ENCODE data around the gene C14orf180. TPM values are rescaled to one million over a fixed set of nuclear protein-coding genes. Genes with fewer than 3 reads are reported as not detected.

Gene C14orf180
- total RNA-seq, 2 experiments from 2014 or later: not detected

DNA sequence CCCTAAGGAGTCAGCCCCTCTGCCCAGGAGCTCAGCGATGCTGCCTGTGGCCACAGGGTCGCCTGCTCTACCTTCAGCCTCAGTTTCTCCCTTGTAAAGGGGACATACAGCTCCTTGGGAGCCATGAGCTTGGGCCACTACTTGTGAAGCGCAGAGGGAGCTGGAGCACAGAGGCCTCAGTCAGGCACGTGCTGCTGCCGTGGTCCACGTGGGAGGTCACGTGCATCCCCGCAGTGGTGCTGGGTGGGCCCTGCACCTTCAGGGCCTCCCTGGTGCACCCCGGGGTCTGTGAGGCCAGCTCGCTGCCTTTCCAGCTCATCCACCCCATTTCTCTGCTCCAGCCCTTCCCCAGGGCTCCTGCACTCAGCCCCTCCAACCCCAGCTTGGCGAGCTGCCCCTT is 10.9 kb upstream of the C14orf180 start:
- no peak overlapping the region for H3K4me3 Mint-ChIP-seq
- no peaks in the 10 kb centered on the region for H3K36me3 Mint-ChIP-seq (ENCODE audit: low read depth)
- peaks cover 2% of the 10 kb centered on the region for H3K4me1 Mint-ChIP-seq (ENCODE audit: low read depth)
- ATAC-seq: no peak
- ChIA-PET CTCF (no interaction called here), POLR2A (no interaction called here)
- no peak for DNase-seq
- no peak overlapping the region for H3K27ac Mint-ChIP-seq
- H3K27me3 Mint-ChIP-seq (ENCODE audit: low read depth): no peaks in the 10 kb centered on the region
- H3K9me3 Mint-ChIP-seq (ENCODE audit: insufficient read depth): no peaks in the 10 kb centered on the region

DNA sequence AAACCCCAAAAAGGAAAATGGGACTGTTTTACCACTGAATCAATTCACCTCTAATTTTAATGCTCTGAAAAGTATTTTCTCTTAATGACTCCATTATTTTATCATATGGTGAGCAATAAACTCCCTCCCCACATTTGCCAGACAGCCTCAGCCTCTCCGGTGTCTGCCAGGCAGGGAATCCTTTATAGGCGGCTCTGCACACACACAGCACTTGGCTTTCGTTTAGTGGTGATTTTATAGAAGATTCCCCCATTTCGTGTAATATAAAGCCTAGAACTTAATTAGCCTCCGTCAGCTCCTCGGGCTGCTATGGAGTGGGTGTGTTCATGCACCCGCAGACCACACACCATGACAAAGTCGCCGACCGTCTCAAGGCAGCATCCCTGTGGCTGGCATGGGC is 10.1 kb upstream of the C14orf180 start:
- DNase-seq: no peak
- POLR2A ChIA-PET: no interaction called here

DNA sequence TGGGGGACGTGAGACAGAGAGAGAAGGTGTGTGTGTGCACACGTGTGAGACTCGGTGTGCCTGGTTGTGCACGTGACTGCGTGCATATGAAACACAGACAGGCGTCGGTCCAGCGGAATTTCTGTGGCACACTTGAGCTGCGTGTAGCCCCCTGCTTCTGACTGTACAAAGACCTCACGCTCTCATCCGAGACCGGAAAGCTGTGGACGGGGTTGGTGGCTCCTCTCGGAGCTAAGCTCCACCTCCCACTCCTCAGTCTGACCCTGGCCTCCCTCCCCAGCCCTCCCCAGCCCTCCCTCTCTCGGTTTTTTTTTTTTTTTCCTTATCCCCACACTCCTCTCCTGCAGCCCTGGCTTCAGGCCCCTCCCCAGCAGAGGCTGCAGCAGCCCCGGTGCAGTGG is 8.3 kb upstream of the C14orf180 start:
- Mint-ChIP-seq H3K27ac (no peak overlapping the region), H3K36me3 (ENCODE audit: low read depth) (no peaks in the 10 kb centered on the region), H3K4me3 (no peak overlapping the region), H3K27me3 (ENCODE audit: low read depth) (no peaks in the 10 kb centered on the region), H3K4me1 (ENCODE audit: low read depth) (no peaks in the 10 kb centered on the region), H3K9me3 (ENCODE audit: insufficient read depth) (no peaks in the 10 kb centered on the region)
- DNase-seq (no peak), ATAC-seq (no peak)
- CTCF ChIA-PET: no interaction called here
- POLR2A ChIA-PET: interaction anchor here (0.6 kb wide), 1 partner anchor 9 kb away, joined by 3 read pairs; no protein-coding TSS in a partner anchor

More for the DNA sequence above, 10.1 kb upstream of the C14orf180 start:
- CTCF ChIA-PET: no interaction called here
- Mint-ChIP-seq H3K36me3 (ENCODE audit: low read depth) (no peaks in the 10 kb centered on the region), H3K27ac (no peak overlapping the region), H3K4me3 (no peak overlapping the region), H3K27me3 (ENCODE audit: low read depth) (no peaks in the 10 kb centered on the region), H3K9me3 (ENCODE audit: insufficient read depth) (no peaks in the 10 kb centered on the region), H3K4me1 (ENCODE audit: low read depth) (no peaks in the 10 kb centered on the region)
- no peak for ATAC-seq

DNA sequence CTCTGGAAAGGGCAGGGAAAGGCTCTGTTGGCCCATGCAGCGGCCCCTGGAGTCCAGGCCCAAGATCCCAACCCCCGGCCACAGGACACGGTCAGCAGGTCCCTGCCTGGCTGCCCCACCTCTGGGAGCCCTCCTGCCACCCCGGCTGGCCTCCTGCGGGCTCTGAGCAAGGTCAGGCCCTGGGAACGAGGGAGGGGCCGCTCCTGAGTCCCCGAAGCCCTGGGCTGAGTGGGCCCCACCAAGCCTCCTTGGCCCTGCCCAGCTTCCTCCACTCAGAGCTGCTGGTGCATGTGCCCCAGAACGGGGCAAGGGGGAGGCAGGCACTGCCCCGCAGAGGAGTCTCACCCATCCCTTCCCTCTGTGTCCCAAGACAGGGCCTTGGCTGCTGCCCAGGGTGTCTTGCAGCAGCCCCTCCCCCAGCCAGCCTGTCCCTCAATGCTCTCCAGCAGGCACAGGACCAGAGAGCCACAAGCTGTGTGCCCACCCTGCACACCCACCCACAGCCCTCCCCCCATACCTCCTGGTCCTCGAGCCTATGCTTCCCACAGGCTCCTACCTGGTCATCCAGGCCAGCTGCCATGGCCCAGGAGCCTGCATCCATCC is 7.4 kb upstream of the C14orf180 start:
- H3K27ac Mint-ChIP-seq: no peak overlapping the region

DNA sequence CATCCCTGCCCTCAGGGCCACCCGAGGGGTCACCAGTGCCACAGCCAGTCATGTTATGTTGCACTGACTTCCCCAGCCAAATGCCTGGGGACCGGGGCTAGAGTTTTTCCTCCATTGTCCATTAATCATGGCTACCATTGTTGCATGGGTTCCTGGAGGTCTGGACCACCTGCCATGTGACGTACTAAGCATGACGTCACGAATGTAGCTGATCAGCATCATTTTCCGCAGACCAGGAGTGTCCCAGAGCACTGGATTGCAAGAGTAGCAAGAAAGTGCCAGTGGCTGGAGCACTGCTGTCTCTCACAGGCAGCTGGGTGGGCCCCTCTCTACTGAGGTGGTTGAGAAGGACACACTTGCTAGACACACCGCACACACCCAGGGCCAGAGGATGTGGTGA is 6.9 kb upstream of the C14orf180 start:
- no peak overlapping the region for H3K4me3 Mint-ChIP-seq
- no peaks in the 10 kb centered on the region for H3K4me1 Mint-ChIP-seq (ENCODE audit: low read depth)
- H3K27ac Mint-ChIP-seq: no peak overlapping the region
- H3K9me3 Mint-ChIP-seq (ENCODE audit: insufficient read depth): no peaks in the 10 kb centered on the region
- DNase-seq: no peak
- CTCF ChIA-PET: no interaction called here
- no peaks in the 10 kb centered on the region for H3K27me3 Mint-ChIP-seq (ENCODE audit: low read depth)
- H3K36me3 Mint-ChIP-seq (ENCODE audit: low read depth): no peaks in the 10 kb centered on the region
- ATAC-seq: no peak
- POLR2A ChIA-PET: no interaction called here

More for the DNA sequence above, 7.4 kb upstream of the C14orf180 start:
- ChIA-PET CTCF (no interaction called here), POLR2A (no interaction called here)
- no peaks in the 10 kb centered on the region for H3K27me3 Mint-ChIP-seq (ENCODE audit: low read depth)
- no peaks in the 10 kb centered on the region for H3K36me3 Mint-ChIP-seq (ENCODE audit: low read depth)
- H3K4me1 Mint-ChIP-seq (ENCODE audit: low read depth): no peaks in the 10 kb centered on the region
- no peak overlapping the region for H3K4me3 Mint-ChIP-seq
- H3K9me3 Mint-ChIP-seq (ENCODE audit: insufficient read depth): no peaks in the 10 kb centered on the region
- ATAC-seq (no peak), DNase-seq (no peak)

DNA sequence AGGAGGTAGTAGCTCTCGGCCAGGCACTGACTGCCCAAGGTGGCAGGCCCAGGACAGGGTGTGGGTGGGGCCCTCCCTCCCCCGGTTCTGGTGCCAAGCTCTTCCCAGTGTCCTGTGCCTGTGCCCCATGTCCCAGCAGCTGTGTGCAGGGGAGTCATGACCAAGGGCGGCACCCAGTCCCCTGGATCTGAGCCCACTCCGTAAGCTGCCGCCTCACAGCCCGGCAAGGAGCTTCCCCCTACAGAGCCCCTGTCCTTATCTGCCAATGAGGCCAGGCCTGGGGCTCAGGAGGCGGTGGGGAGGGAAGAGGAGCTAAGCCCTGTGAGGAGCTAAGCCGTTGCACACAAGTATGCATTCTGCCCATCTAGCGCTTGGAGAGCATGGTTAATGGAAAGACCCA is 5.6 kb upstream of the C14orf180 start:
- POLR2A ChIA-PET: no interaction called here
- no peaks in the 10 kb centered on the region for H3K36me3 Mint-ChIP-seq (ENCODE audit: low read depth)
- no peaks in the 10 kb centered on the region for H3K4me1 Mint-ChIP-seq (ENCODE audit: low read depth)
- CTCF ChIA-PET: no interaction called here
- no peaks in the 10 kb centered on the region for H3K9me3 Mint-ChIP-seq (ENCODE audit: insufficient read depth)
- DNase-seq: no peak
- H3K27me3 Mint-ChIP-seq (ENCODE audit: low read depth): no peaks in the 10 kb centered on the region
- H3K27ac Mint-ChIP-seq: no peak overlapping the region
- no peak for ATAC-seq
- no peak overlapping the region for H3K4me3 Mint-ChIP-seq

DNA sequence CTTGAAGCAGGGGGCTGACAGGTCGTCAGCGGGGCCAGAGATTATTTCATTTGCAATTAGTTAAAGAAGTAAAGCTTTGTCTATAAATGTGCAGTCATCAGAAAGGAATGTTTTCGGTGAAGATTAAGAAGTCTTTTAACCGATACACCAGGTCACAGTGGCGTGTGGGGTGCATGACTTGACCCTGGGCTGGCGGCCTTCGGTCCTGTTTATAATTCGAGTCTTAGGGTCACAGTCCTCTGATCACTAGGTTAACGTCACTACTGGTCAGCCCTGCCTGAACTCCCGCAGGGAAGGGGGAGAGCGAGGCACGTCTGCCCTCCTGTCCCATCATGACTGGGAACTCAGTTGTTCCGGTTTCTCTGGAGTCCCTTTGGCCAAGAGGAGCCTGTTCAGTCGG is 5.0 kb upstream of the C14orf180 start:
- no peak overlapping the region for H3K27ac Mint-ChIP-seq
- no peaks in the 10 kb centered on the region for H3K27me3 Mint-ChIP-seq (ENCODE audit: low read depth)
- ATAC-seq (no peak), DNase-seq (no peak)
- no peaks in the 10 kb centered on the region for H3K36me3 Mint-ChIP-seq (ENCODE audit: low read depth)
- no peaks in the 10 kb centered on the region for H3K4me1 Mint-ChIP-seq (ENCODE audit: low read depth)
- H3K9me3 Mint-ChIP-seq (ENCODE audit: insufficient read depth): no peaks in the 10 kb centered on the region
- H3K4me3 Mint-ChIP-seq: no peak overlapping the region
- POLR2A ChIA-PET: no interaction called here
- CTCF ChIA-PET: no interaction called here

DNA sequence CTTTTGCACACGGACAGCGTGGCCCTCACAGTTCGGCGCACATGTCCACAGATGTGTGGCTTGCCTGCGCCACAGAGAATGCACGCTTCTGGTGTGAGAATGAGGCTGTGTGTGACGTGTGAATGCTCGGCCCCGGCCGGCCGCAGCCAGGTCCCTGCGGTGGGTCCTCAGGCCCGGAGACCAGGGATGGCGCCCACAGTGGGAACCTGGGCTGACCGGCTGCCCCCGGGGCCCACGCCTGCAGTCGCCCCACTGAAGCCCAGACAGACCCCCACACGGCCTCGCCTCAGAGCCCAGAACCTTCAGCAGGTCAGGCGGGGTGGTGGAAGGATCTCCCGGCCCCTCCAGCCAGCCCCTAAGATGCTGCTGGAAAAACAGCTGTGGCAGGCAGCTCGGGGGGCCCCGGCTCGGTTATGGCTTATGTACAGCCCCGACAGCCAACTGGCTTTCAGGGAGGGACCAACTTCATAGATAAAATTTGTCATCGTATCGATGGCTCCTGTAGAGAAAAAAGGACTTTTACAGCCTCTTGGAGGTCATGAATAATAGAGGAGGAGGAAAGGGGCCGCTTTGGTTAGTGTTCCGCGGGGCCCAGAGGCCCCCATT is 4.5 kb upstream of the C14orf180 start:
- Mint-ChIP-seq H3K27me3 (ENCODE audit: low read depth) (no peaks in the 10 kb centered on the region), H3K4me3 (no peak overlapping the region), H3K4me1 (ENCODE audit: low read depth) (no peaks in the 10 kb centered on the region), H3K9me3 (ENCODE audit: insufficient read depth) (no peaks in the 10 kb centered on the region), H3K27ac (no peak overlapping the region), H3K36me3 (ENCODE audit: low read depth) (no peaks in the 10 kb centered on the region)
- CTCF ChIA-PET: no interaction called here
- POLR2A ChIA-PET: no interaction called here
- ATAC-seq (no peak), DNase-seq (no peak)

DNA sequence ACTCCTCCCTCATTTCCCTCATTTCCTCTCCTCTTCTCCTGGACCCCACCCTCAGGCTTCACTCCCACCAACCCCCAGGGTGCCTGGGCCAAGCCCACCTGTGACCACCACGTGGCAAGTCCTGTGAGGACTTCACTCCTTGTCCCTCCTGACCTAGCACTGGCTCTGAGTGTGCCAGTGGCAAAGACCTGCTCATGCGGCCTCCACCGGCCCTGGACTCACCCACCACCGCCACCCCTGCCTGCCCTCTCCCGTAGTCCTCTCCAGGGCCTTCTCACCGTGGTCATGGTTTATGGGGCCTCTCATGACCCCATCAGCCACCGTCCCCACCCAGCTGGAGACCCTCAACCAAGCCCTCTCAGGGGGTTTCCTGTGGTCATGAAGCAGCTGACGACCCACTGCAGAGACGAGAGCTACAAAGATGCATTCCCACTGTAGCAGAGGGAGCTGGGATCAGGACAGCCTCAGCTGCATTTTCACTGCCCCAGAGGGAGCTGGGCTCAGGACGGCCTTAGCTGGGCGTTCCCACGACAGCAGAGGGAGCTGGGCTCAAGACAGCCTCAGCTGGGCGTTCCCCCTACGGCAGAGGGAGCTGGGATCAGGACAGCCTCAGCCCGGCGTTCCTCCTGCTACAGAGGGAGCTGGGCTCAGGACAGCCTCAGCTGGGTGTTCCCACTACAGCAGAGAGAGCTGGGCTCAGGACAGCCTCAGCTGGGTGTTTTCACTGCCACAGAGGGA is 3.2 kb upstream of the C14orf180 start:
- ATAC-seq (no peak), DNase-seq (no peak)
- H3K9me3 Mint-ChIP-seq (ENCODE audit: insufficient read depth): no peaks in the 10 kb centered on the region
- no peaks in the 10 kb centered on the region for H3K4me1 Mint-ChIP-seq (ENCODE audit: low read depth)
- H3K27ac Mint-ChIP-seq: no peak overlapping the region
- H3K27me3 Mint-ChIP-seq (ENCODE audit: low read depth): no peaks in the 10 kb centered on the region
- POLR2A ChIA-PET: no interaction called here
- CTCF ChIA-PET: no interaction called here
- H3K4me3 Mint-ChIP-seq: no peak overlapping the region
- no peaks in the 10 kb centered on the region for H3K36me3 Mint-ChIP-seq (ENCODE audit: low read depth)

DNA sequence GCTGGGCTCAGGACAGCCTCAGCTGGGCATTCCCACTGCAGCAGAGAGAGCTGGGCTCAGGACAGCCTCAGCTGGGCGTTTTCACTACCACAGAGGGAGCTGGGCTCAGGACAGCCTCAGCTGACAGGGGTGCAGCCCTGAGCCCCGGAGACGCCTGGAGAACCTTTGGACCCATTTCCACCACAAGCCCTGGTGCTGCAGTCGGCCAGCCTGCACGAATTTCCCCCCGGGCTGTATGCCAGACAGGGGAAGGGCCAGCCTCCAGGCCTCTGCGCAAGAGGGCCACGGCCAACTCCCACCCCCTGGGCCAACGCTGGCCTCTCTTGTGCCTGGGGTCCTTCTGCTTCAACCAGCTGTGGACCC is 2.6 kb upstream of the C14orf180 start:
- no peak overlapping the region for H3K4me3 Mint-ChIP-seq
- CTCF ChIA-PET: no interaction called here
- no peaks in the 10 kb centered on the region for H3K9me3 Mint-ChIP-seq (ENCODE audit: insufficient read depth)
- H3K27me3 Mint-ChIP-seq (ENCODE audit: low read depth): no peaks in the 10 kb centered on the region
- DNase-seq (no peak), ATAC-seq (no peak)
- H3K36me3 Mint-ChIP-seq (ENCODE audit: low read depth): no peaks in the 10 kb centered on the region
- POLR2A ChIA-PET: no interaction called here
- no peak overlapping the region for H3K27ac Mint-ChIP-seq
- H3K4me1 Mint-ChIP-seq (ENCODE audit: low read depth): no peaks in the 10 kb centered on the region

DNA sequence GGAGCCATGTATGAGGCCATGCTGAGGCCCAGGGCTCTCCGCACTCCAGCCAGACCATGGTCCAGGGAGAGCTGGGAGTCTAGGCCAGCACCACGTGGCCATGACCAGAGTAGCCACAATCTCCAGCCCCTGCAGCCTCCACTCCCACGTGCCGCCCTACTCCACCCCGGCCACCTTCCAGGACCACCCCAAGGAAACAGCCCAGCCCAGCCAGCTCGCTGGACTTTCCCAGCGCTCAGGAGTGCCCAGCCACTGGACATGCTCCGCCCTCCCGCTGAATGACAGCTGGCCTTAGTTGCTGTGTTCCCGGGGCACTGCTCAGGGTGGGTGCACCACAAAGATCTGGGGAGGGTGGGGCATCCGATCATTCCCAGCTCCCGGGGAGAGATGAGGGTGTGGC is 2.1 kb upstream of the C14orf180 start:
- H3K36me3 Mint-ChIP-seq (ENCODE audit: low read depth): no peaks in the 10 kb centered on the region
- H3K27me3 Mint-ChIP-seq (ENCODE audit: low read depth): no peaks in the 10 kb centered on the region
- no peaks in the 10 kb centered on the region for H3K4me1 Mint-ChIP-seq (ENCODE audit: low read depth)
- DNase-seq (no peak), ATAC-seq (no peak)
- no peak overlapping the region for H3K4me3 Mint-ChIP-seq
- H3K9me3 Mint-ChIP-seq (ENCODE audit: insufficient read depth): no peaks in the 10 kb centered on the region
- POLR2A ChIA-PET: no interaction called here
- CTCF ChIA-PET: no interaction called here
- H3K27ac Mint-ChIP-seq: no peak overlapping the region

DNA sequence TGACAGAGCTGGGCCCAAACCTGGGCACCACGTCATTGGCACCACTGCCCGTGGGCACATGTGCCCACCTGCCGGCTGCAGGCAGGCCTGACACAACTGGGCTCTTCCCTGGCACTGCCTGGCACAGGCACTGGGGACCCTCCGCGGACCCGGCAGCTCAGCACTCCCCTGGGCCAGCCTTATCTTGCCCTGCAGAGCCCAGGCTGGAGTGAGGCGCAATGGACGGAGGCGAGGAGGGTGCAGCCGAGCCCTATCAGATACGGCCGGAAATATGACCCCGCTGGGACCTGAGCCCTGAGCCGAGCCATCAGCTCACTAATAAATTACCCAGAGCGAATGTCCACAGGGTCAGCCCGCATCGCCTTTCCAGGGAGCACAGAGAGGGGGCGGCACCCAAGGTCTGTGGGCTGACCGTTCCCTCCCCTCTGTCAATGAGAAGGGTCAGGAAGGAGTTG is 1.7 kb upstream of the C14orf180 start:
- H3K9me3 Mint-ChIP-seq (ENCODE audit: insufficient read depth): no peaks in the 10 kb centered on the region
- no peak overlapping the region for H3K4me3 Mint-ChIP-seq
- no peaks in the 10 kb centered on the region for H3K27me3 Mint-ChIP-seq (ENCODE audit: low read depth)
- DNase-seq (no peak), ATAC-seq (no peak)
- POLR2A ChIA-PET: no interaction called here
- CTCF ChIA-PET: interaction anchor here (1.3 kb wide), 1 partner anchor 14 kb away, joined by 3 read pairs; no protein-coding TSS in a partner anchor
- H3K36me3 Mint-ChIP-seq (ENCODE audit: low read depth): no peaks in the 10 kb centered on the region
- no peaks in the 10 kb centered on the region for H3K4me1 Mint-ChIP-seq (ENCODE audit: low read depth)
- no peak overlapping the region for H3K27ac Mint-ChIP-seq

Measured in activated CD8-positive, alpha-beta T cell treated with anti-CD3 and anti-CD28 coated beads, Interleukin-2, amount 10 ng/mL, durations not matched to agents 7 days and 5 days (primary cell).